Dermis microvascular lymphatic vessel endothelial cell (primary cell): Measurements from ENCODE around the gene HOXC4. TPM values are rescaled to one million over a fixed set of nuclear protein-coding genes. Genes with fewer than 3 reads are reported as not detected.
"Not testable (repeated sequence)": the region's sequence is repeated elsewhere in the genome, so short reads cannot be mapped to it uniquely, and the experiment has no call there.

Experiments
- DNase-seq, 2 donors: peaks; one replicate each; pipeline versions ENCODE4 v3.0.0 to v3.0.0-alpha.2; 2010; ENCODE audit warnings: low read depth in 2 of 2
- total RNA-seq: library from RNA; depleted of rRNA; stranded (reverse); fragments of >200 nt; gene quantifications from 2 replicates; pipeline ENCODE4 v1.2.1, GENCODE V29; 2014

Gene HOXC4
- total RNA-seq, 1 donor from 2014 or later = not detected

DNA sequence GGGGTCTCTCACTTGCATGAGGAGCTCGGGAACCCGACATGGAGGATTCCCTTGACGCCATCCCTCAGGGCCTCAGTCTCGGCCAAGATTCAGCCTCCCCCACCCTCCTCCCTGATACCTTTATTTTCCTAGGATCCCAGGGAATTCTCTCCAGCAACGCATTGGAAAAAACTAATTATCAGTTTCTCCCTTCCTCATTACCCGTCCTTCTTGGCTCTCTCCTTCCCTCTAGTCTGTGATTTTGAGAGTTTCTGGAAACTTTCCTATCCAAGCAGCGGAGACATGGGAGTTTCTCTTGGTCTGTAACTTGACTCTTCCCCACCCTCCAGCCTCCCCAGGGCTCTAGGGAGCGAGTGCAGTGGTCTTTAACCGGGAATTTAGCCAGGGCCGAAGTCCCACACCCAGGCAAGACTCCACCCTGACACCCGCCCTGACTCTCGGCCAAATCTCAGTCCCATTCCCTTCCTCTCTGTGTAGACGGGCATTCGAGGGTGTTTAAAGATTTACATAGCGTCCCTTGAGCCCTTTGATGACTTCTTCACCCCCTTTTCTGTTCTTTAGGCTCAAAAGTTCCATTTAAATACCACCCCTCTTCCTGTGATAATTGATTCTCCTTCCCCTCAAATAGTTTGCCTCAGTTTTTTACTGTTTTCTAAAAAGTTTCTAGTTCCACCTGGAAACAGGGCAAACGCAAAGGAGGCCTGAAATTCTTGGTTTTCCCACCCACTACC lies 14.1 kb upstream of the HOXC4 start:
- DNase-seq = no peak

- DNase-seq = no peak
These were observed 13.5 kb upstream of the HOXC4 start for GRCh38 chr12:54040148-54040494.

DNA sequence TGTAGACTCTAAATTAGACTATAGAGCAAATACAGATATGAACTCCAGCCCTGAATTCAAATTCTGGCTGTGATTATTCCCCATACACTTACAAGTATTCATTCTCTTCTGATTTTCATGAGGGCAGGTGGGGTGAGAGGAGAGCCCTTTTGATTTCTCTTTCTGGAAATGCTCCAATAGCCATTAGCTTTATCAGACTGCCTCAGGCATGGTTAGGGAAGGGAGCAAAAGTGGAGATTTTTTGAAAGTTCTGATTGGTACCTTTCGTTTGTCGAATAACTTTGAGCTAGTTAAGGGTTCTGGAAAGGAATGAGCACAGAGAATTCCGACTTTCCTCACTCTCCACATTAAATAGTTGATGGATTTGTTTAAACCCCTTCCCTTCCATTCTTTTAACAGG lies 13.0 kb upstream of the HOXC4 start:
- no peak for DNase-seq

DNA sequence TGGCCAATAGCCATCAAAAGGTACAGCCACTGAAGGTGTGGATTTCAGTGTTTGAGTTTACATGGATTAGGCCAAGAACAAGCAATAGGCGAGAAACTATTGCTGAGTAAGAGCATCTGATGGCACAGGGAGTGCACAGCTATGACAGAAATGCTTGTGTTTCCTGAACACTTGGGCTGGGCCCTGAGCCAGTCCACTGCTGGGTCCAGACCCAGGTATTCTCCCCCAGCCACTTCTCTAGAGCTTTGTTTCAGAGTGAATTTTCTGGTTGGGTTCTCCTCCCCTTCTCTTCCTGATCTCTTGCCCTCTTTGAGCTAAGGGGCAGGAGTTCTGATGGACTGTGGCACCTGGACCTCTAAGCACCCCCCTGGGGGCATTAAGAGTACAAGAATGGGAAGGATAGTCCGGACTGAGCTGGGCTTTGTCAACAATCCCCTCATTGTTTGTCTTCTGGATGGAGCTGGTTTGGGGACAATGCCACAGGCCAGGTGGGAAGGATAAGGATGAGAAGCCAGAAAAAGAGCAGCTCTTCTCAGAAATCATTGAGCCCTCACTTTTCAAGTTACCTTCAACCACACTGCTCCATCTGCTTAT lies 12.4 kb upstream of the HOXC4 start:
- DNase-seq = no peak

DNA sequence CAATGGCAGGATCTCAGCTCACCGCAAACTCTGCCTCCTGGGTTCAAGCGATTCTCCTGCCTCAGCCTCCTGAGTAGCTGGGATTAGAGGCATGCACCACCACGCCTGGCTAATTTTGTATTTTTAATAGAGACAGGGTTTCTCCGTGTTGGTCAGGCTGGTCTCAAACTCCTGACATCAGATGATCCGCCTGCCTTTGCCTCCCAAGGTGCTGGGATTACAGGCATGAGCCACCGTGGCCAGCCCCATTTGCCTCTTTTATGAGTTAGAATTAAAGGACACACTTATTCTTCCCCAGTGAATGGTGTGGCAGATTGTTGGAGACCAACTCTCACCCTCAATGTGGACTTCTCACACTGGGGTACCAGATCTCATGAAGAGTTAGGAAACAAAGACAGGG lies 11.6 kb upstream of the HOXC4 start:
- DNase-seq = not testable (repeated sequence)

- no peak for DNase-seq
These were observed 10.4 kb upstream of the HOXC4 start for GRCh38 chr12:54042970-54043853.

DNA sequence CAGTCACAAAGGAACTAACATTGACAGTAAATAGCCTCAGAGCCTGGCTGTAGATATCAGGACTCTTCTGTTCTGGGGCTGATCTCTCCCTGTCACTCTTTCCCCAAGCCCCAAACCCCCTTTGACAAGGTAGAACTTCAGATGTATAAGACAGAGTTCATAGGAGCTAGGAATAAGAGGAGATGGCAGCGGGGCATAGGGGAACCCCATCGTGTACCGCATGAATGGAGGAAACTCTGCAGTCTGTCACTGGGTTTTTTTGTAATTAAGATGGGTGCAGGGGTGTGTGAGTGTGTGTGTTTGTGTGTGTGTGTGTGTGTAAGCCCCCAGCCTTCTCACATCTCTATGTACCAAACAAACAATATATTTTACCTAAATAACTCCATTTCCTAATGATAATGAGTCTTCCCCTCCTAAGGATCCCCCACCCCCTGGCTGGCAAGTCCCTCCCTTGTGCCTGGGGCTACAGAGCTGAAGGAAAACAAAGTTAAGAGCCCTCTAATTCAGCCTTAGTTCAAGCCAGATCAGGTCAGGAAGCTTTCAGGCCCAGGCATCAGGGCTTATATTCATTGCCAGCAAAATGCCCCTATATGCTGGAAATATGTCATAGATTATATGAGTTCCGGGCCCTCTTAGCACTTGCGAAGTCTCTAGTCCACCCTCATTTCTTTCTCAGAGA lies 9.1 kb upstream of the HOXC4 start:
- no peak for DNase-seq

GRCh38 chr12:54045401-54045800 lies 8.2 kb upstream of the HOXC4 start:
- DNase-seq = no peak

GRCh38 chr12:54045868-54046521 lies 7.6 kb upstream of the HOXC4 start:
- no peak for DNase-seq

DNA sequence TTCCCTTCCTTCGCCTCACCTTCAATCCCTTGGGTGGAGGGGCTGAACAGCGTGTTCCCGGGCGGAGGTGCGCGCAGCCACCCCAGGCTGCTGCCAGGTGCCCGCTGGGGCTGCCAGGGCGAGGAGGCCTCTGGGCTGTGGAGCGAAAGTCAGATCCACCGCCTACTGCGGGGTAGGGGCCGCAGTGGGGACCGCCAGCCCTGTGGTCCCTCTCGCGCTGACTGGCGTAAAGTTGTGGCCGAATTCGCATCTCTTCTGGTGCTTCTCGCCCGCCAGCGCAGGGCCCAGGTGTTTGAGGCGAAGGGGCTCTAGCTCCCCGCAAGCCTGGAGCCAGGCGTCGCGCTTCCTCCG lies 6.9 kb upstream of the HOXC4 start:
- no peak for DNase-seq

GRCh38 chr12:54047160-54047963 lies 6.3 kb upstream of the HOXC4 start:
- no peak for DNase-seq

GRCh38 chr12:54047964-54048303 lies 5.7 kb upstream of the HOXC4 start:
- no peak for DNase-seq

DNA sequence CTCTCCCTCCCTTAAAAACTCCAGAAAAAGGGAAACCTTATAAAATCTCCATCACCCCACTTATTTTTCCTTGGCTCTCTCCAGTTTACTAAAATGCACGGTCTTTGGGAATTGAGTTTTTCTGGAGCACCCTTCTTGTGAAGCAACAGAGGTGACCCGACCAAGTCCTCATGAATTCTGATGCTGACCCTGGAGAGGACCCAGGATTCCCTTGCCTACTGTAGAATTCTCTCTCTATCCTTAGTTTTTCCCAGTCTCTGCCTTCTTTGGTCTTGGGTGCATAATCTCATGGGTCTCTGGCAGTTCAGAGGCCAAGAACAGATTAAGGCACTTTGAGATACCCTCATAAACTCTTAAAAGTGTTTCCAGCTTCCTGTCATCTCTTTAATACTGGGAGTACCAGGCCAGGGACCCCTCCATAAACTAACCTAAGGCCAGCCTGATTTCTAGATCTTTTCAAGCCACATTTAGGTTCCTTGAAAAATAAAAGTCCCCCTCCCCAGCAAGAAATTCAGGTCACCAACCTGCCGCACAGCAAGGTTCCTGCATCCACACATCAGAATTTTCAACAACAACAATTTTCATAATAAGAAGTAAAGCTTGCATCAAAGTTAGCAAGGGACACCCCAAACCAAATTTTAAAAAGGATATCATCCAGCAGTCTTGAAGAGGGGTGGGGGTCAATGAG lies 5.1 kb upstream of the HOXC4 start:
- no peak for DNase-seq

GRCh38 chr12:54049108-54049507 lies 4.5 kb upstream of the HOXC4 start:
- DNase-seq = no peak

DNA sequence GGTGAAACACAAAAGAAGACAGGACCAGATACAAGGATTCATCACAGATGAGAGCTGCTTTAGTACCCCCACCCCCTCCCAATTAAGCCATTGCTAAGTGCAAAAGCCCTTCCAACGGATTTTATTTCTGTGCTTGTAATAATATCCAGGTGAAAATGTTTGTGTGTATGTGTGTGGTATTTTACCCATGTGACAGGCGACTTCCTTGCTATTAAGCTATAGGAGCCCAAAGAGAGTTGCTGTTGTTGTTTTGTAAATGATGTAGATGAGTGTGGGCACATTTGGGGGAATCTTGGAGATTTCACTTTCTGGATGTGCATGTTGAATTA lies 3.2 kb upstream of the HOXC4 start:
- DNase-seq = no peak

DNA sequence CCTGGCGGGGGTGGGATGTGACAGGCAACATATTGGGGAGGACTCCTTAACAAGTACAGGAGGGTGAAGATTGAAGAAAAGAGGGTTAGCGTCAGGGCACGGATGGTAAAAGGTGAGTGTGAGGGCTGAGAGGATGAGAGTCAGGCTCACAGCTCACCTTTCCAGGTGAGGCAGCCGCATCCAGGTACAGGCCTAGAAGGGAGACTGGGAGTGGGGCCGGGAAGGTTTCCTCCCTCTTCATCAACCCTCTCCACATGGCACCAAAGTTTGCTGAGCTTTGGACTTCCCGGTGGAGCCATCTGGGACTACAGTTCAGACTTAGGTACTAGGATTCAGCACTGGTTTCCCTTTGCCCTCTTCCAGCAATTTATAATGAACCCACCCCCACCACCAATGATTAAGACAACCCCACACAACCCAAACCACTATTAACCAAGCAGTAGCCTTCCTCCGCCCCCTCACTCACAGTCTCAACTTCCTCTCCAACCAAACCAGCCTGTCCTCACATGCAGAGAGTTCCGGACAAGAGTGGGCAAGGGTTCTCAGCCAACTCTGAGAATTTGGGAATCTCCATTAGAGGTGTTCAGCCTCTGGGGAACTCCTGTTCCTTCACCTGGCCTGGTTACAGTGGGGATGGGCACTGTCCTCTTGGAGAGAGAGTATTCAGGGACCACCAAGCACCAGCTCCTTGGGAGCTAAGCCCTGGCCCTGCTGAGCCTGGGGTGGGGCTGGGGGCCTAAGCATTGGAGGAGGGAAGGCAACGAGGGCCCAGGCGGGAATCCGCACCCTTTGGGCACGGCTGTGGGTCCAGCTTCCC lies 2.4 kb upstream of the HOXC4 start:
- DNase-seq = no peak

DNA sequence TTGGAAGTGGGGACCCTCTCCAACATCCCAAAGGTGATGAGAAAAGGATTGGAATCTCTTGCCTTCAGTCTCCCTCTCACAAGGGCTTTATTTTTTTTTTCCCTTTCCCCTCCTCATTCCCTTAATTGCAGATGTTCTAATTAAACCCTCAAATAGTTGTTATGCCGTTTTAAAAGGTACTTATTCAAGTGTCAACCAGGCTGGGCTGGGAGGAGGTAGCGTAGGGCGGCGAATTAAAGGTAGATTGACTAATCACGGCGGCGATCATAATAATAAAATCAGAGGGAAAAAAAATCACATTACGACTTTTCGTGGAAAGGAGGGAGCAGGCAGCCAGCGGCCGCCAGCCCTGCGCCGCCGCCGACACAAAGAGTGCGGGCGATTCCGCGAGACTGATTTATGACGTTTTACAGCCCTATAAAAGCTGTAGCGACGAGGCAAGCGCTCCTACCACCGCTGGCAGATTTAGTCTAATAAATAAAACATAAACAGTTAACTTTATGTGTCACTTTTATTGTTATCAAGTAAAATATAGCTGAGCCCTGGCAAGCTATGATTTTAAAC lies 1.7 kb upstream of the HOXC4 start:
- no peak for DNase-seq

DNA sequence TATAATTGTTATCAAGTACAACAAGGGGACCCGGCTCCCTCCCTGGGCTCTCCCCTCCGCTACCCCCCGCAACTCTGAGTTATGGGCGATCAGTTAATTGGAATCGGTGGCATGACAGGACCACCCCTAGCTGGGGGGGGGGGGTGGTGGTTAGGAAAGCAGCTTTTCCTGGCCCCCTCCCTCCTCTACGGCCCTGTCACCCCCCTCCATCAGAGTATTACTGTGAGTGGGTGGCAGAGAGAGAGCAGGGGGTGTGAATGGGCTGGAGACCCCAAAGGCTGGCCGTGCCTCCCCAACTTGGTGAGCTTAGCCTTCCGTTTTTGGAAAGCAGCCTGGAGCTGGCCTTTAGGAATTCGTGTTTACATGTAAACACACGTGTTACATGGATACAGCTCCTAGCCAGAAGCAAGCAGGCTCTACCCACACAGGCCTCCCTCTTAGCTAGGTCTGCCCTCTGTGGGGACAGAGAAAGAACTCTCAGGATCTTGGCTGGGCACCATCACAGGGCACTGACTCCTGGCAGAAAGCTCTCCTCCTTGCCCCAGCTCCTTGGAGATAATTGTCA lies 1.1 kb upstream of the HOXC4 start:
- no peak for DNase-seq
